OCI-LY1 (cell line): ENCODE results near the gene SLFN12.

Source experiments
- EZH2 ChIP-seq: fragments of 200-600 bp; sonication (generic), shearing (Covaris generic); IDR thresholded peaks from 2 replicates; pipeline ENCODE4 v1.8.0; 2017; ENCODE audit warnings: borderline replicate concordance, mixed run types, mild to moderate bottlenecking, antibody characterized with exemption, low read length, moderate library complexity, mixed read lengths
- TF ChIP-seq, protein P1 (sequence below): fragments of 200-600 bp; sonication (generic), shearing (Covaris generic); IDR thresholded peaks from 2 replicates; pipeline ENCODE4 v1.5.1; 2017; ENCODE audit warnings: mild to moderate bottlenecking, antibody characterized with exemption, low read length, moderate library complexity, mixed read lengths

DNA sequence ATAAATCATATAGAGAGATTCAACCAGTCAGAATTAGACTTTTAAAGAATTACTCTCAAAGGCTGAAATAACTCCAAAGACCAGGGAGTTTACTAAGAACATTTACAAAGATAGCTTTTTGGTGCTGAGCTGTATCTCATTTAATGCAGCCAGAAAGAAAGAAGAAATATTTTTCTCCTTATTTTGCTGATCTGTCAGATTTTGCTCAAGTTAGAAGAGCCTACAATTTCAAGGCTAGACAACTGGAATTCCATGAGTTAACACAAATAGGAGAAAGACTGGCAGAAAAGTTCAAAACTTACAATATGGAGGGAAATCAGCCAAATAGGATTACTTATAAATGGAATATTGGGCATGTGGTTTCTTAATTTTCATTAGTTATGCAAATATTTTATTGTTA, 6.1 kb upstream of the SLFN12 start:
- TF ChIP-seq, protein P1, sequence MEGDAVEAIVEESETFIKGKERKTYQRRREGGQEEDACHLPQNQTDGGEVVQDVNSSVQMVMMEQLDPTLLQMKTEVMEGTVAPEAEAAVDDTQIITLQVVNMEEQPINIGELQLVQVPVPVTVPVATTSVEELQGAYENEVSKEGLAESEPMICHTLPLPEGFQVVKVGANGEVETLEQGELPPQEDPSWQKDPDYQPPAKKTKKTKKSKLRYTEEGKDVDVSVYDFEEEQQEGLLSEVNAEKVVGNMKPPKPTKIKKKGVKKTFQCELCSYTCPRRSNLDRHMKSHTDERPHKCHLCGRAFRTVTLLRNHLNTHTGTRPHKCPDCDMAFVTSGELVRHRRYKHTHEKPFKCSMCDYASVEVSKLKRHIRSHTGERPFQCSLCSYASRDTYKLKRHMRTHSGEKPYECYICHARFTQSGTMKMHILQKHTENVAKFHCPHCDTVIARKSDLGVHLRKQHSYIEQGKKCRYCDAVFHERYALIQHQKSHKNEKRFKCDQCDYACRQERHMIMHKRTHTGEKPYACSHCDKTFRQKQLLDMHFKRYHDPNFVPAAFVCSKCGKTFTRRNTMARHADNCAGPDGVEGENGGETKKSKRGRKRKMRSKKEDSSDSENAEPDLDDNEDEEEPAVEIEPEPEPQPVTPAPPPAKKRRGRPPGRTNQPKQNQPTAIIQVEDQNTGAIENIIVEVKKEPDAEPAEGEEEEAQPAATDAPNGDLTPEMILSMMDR, result no peak
- TF ChIP-seq EZH2, result no peak
